HG03280 (cell line): ENCODE results near the gene FIGN.

ENCODE experiments used
- ATAC-seq: cut with Tn5 transposase; IDR thresholded peaks from one replicate; pipeline ENCODE4 v1.9.1; 2021; ENCODE audit warnings: mild to moderate bottlenecking, moderate library complexity; ENCODE audit not compliant: unreplicated experiment

Gene FIGN

GRCh38 chr2:163737563-163737962 lies 1.8 kb upstream of the FIGN start:
- no peak for ATAC-seq

- no peak for ATAC-seq
Measured at GRCh38 chr2:163737190-163737439, 1.3 kb upstream of the FIGN start.

- ATAC-seq = no peak
Measured at GRCh38 chr2:163736433-163737189, 803 bp upstream of the FIGN start.

- no peak for ATAC-seq
Measured at GRCh38 chr2:163734881-163735684, 725 bp downstream of the FIGN start.

DNA sequence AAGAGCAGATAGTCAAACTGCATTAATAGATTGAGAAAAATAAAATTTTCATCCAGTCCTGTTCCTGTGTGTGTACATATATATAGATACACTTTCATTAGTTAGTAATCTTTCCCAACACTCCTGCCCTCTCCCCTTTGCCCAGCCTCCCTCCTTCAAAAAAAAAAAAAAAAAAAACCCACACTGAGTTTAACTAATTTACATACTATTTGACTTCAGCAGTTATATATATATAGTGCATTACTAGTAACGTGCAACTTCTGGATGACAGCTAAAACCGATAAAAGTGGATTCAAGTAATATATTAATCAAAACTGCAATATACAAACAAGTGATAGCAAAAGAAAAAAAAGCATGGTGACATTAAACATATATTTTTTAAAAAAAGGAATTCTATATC lies 1.4 kb downstream of the FIGN start:
- no peak for ATAC-seq

DNA sequence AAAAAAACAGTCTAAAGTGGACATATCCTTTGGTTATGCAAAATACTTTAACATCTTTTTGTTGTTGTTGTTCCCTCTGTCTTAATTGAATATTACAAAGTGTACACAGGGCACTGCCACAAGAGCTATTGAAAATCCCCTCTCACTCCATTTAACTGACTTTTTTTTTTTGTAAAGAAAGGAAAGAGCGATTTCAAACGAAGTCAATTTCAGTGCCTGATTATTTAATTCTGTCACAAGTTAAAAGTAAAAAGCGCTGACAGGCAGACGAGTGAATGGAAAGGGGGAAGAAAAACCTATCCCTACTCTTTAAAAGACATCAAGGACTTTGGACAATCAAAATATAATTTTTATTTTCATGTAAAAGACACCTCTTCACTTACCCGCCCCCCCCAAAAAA lies 1.9 kb downstream of the FIGN start:
- ATAC-seq = no peak

- ATAC-seq = no peak
Measured at GRCh38 chr2:163733301-163733938, 2.4 kb downstream of the FIGN start.

- ATAC-seq = no peak
Measured at GRCh38 chr2:163732727-163733126, 3.1 kb downstream of the FIGN start.

DNA sequence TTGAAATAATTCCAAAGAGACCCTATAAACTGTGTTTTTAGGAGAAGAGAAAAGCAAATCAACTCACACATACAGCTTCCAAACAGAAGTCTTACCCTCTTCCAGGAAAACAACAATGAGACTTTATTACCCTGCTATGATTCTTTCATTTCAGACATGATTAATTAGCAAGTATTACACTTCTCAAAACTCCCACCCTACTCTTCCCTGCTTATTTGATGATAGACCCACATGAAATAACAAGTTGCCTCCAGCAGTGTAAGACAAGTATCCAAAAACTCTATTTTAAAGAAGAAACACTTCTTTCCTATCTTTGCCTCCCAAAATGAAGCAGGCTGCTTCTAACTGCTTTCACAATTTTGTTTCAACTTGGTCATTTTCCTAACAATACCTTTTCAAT lies 4.1 kb downstream of the FIGN start:
- no peak for ATAC-seq

- no peak for ATAC-seq
Measured at GRCh38 chr2:163730556-163730955, 5.3 kb downstream of the FIGN start.

DNA sequence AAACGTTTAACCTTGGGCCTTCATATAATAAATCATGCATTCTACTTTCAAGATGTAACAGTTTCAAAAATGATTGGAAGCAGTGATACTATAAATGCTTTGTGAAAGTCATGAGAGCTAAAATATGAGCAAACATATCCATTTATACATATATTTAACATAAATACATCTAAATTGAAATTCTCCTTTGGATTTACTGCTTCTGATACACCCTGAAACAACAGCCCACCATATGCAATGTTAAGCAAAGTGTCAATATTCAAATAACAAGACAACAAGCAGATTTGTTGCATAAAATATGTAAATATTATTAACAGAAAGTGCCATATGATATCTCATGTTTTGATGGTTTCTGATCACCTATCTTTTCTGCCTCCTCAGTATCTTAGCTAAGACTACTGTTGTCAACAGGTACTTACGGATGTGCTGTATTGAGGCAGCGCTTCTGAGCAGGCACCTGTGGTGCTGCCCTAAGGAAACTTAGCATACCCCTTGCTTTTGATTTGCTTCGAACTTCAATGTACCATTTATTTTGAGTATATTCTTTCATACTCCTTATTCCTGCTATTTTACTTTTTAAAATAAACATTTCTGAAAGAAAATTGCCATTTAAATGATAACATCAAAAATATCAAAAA lies 6.1 kb downstream of the FIGN start:
- no peak for ATAC-seq

GRCh38 chr2:163723881-163724280 lies 11.9 kb downstream of the FIGN start:
- no peak for ATAC-seq

- ATAC-seq = no peak
Measured at GRCh38 chr2:163723348-163723747, 12.5 kb downstream of the FIGN start.

GRCh38 chr2:163719331-163719730 lies 16.5 kb downstream of the FIGN start:
- no peak for ATAC-seq

DNA sequence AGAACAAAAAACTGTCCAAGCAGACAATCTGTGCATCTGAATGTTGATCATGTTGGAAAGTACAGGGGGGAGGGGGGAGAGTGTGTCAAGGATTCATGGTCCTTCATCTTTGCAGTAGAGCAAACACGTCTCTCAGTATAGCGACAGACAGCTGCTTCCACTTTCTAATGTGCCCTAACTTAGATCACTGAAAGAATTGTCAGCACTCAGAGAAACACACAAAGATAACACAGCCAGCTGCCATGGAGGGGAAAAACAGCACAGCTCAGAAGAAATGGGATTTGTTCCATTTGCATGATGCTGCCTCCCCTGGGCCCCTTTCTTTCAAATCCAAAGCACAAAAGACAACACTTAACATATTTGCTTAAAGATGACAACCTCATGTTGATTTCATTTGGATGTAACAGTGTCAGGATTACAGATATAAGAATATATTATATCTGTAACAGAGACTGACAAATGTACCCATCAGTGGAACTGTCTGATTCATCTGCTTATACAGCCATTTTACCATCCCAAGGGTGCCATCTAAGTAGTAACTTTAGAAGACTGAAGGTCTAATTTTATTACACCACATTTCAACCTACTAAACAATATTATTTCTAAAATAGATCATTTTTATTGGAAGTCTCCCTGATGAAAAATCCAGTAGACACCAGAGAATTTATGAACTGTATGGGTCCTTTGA lies 17.7 kb downstream of the FIGN start:
- ATAC-seq = no peak

- no peak for ATAC-seq
Measured at GRCh38 chr2:163717515-163717914, 18.3 kb downstream of the FIGN start.

GRCh38 chr2:163716101-163716500 lies 19.7 kb downstream of the FIGN start:
- ATAC-seq = no peak

- ATAC-seq = no peak
Measured at GRCh38 chr2:163715668-163716067, 20.1 kb downstream of the FIGN start.

- no peak for ATAC-seq
Measured at GRCh38 chr2:163715199-163715598, 20.6 kb downstream of the FIGN start.

- no peak for ATAC-seq
Measured at GRCh38 chr2:163713534-163714311, 22.1 kb downstream of the FIGN start.
